ENCODE results near the gene PARK7.
"Not testable (repeated sequence)": the region's sequence is repeated elsewhere in the genome, so short reads cannot be mapped to it uniquely, and the experiment has no call there.

PARK7 gene

GRCh38 chr1:7961216-7962013, at the start of gene PARK7:
Gene PARK7 (plus strand): TSS chr1:7961711. CDS start chr1:7962786, 1,075 bp downstream.
- DNase-seq (ENCODE audit: low spot score): peak; percentile 100

GRCh38 chr1:7912145-7912544, 49.4 kb upstream of the PARK7 start:
- no peak for DNase-seq (ENCODE audit: low spot score)

GRCh38 chr1:7912743-7913557, 48.6 kb upstream of the PARK7 start:
- DNase-seq (ENCODE audit: low spot score): no peak

- no peak for DNase-seq (ENCODE audit: low spot score)
Observed at GRCh38 chr1:7915826-7916500, 45.5 kb upstream of the PARK7 start.

- DNase-seq (ENCODE audit: low spot score): no peak
Observed at GRCh38 chr1:7916501-7916830, 45.0 kb upstream of the PARK7 start.

GRCh38 chr1:7917971-7918370, 43.5 kb upstream of the PARK7 start:
- DNase-seq (ENCODE audit: low spot score): not testable (repeated sequence)

GRCh38 chr1:7919880-7920279, 41.6 kb upstream of the PARK7 start:
- no peak for DNase-seq (ENCODE audit: low spot score)

- no peak for DNase-seq (ENCODE audit: low spot score)
Observed at GRCh38 chr1:7921796-7922195, 39.7 kb upstream of the PARK7 start.

GRCh38 chr1:7922301-7922700, 39.2 kb upstream of the PARK7 start:
- DNase-seq (ENCODE audit: low spot score): peak; percentile 22

- not testable (repeated sequence) for DNase-seq (ENCODE audit: low spot score)
Observed at GRCh38 chr1:7927061-7927460, 34.5 kb upstream of the PARK7 start.

GRCh38 chr1:7928247-7928646, 33.3 kb upstream of the PARK7 start:
- DNase-seq (ENCODE audit: low spot score): no peak

- DNase-seq (ENCODE audit: low spot score): no peak
Observed at GRCh38 chr1:7929637-7930036, 31.9 kb upstream of the PARK7 start.

- no peak for DNase-seq (ENCODE audit: low spot score)
Observed at GRCh38 chr1:7930645-7931445, 30.7 kb upstream of the PARK7 start.

- DNase-seq (ENCODE audit: low spot score): no peak
Observed at GRCh38 chr1:7931446-7931812, 30.1 kb upstream of the PARK7 start.

GRCh38 chr1:7932524-7933138, 28.9 kb upstream of the PARK7 start:
- no peak for DNase-seq (ENCODE audit: low spot score)

- no peak for DNase-seq (ENCODE audit: low spot score)
Observed at GRCh38 chr1:7938070-7938469, 23.4 kb upstream of the PARK7 start.

- no peak for DNase-seq (ENCODE audit: low spot score)
Observed at GRCh38 chr1:7940034-7940433, 21.5 kb upstream of the PARK7 start.

- DNase-seq (ENCODE audit: low spot score): no peak
Observed at GRCh38 chr1:7940745-7941436, 20.6 kb upstream of the PARK7 start, which contains the start of gene TNFRSF9. Gene TNFRSF9 (minus strand): TSS chr1:7940839. CDS start chr1:7939994, 845 bp downstream.

GRCh38 chr1:7941437-7941793, 20.1 kb upstream of the PARK7 start:
- no peak for DNase-seq (ENCODE audit: low spot score)

GRCh38 chr1:7942214-7942921, 19.1 kb upstream of the PARK7 start:
- peak; percentile 70 for DNase-seq (ENCODE audit: low spot score)
